H9 (cell line): Measurements from ENCODE around the gene IREB2. TPM values are rescaled to one million over a fixed set of nuclear protein-coding genes. Genes with fewer than 3 reads are reported as not detected.

Source experiments
- DNase-seq: peaks from one replicate; pipeline ENCODE4 v3.0.0-alpha.2; 2017
- H2AFZ ChIP-seq: one replicate; pipeline ENCODE4 v1.6.1; 2013; ENCODE audit warnings: mild to moderate bottlenecking, low read length, control low read depth, moderate library complexity
- H2AK5ac ChIP-seq: 2 replicates; pipeline ENCODE4 v1.6.1; 2013; ENCODE audit warnings: low read length, control low read depth, mixed read lengths; ENCODE audit not compliant: insufficient read length
- H2BK120ac ChIP-seq: one replicate; pipeline ENCODE4 v1.6.1; 2013; ENCODE audit warnings: low read depth, mild to moderate bottlenecking, low read length, control low read depth, inconsistent platforms; ENCODE audit not compliant: poor library complexity, severe bottlenecking
- H2BK12ac ChIP-seq: 2 replicates; pipeline ENCODE4 v1.6.1; 2013; ENCODE audit warnings: low read length, control low read depth, mixed read lengths, low read depth; ENCODE audit not compliant: insufficient read length
- H2BK15ac ChIP-seq: 2 replicates; pipeline ENCODE4 v1.6.1; 2013; ENCODE audit warnings: low read depth, low read length, control low read depth
- H2BK20ac ChIP-seq: one replicate; pipeline ENCODE4 v1.6.1; 2013; ENCODE audit warnings: low read depth, mild to moderate bottlenecking, low read length, control low read depth, inconsistent platforms; ENCODE audit not compliant: poor library complexity, severe bottlenecking
- H2BK5ac ChIP-seq: 2 replicates; pipeline ENCODE4 v1.6.1; 2013; ENCODE audit warnings: low read length, control low read depth, mixed read lengths; ENCODE audit not compliant: insufficient read length
- H3K14ac ChIP-seq: 2 replicates; pipeline ENCODE4 v1.6.1; 2013; ENCODE audit warnings: low read length, control low read depth; ENCODE audit not compliant: insufficient read depth
- H3K18ac ChIP-seq: 2 replicates; pipeline ENCODE4 v1.6.1; 2013; ENCODE audit warnings: low read depth, mild to moderate bottlenecking, mixed read lengths, low read length, control low read depth; ENCODE audit not compliant: insufficient read length
- H3K23ac ChIP-seq: 2 replicates; pipeline ENCODE4 v1.6.1; 2013; ENCODE audit warnings: low read length, control low read depth, mixed read lengths, low read depth; ENCODE audit not compliant: insufficient read length
- H3K23me2 ChIP-seq: 2 replicates; pipeline ENCODE4 v1.6.1; 2013; ENCODE audit warnings: low read depth, mild to moderate bottlenecking, mixed read lengths, low read length, control low read depth; ENCODE audit not compliant: insufficient read length, poor library complexity, severe bottlenecking
- H3K27ac ChIP-seq: 2 replicates; pipeline ENCODE4 v1.5.1; 2013; ENCODE audit warnings: low read length, control low read depth, mixed read lengths, low read depth; ENCODE audit not compliant: insufficient read length
- H3K27me3 ChIP-seq: 2 replicates; pipeline ENCODE4 v1.6.1; 2013; ENCODE audit warnings: low read length, control low read depth, inconsistent platforms; ENCODE audit not compliant: insufficient read depth
- H3K4ac ChIP-seq: 2 replicates; pipeline ENCODE4 v1.6.1; 2013; ENCODE audit warnings: low read depth, mild to moderate bottlenecking, control low read depth, inconsistent platforms, low read length, moderate library complexity
- H3K4me1 ChIP-seq: 2 replicates; pipeline ENCODE4 v1.6.1; 2013; ENCODE audit warnings: low read length, control low read depth, inconsistent platforms; ENCODE audit not compliant: insufficient read depth
- H3K4me2 ChIP-seq: 2 replicates; pipeline ENCODE4 v1.6.1; 2013; ENCODE audit warnings: low read length, control low read depth, mixed read lengths; ENCODE audit not compliant: insufficient read length, insufficient read depth
- H3K56ac ChIP-seq: 2 replicates; pipeline ENCODE4 v1.6.1; 2013; ENCODE audit warnings: low read depth, mild to moderate bottlenecking, mixed read lengths, low read length, control low read depth; ENCODE audit not compliant: insufficient read length
- H3K79me1 ChIP-seq: 2 replicates; pipeline ENCODE4 v1.6.1; 2013; ENCODE audit warnings: low read depth, mild to moderate bottlenecking, moderate library complexity, low read length, control low read depth, inconsistent platforms; ENCODE audit not compliant: insufficient read depth, poor library complexity, severe bottlenecking
- H3K79me2 ChIP-seq: 2 replicates; pipeline ENCODE4 v1.6.1; 2013; ENCODE audit warnings: low read length, control low read depth, inconsistent platforms; ENCODE audit not compliant: insufficient read depth
- H3K9ac ChIP-seq: 2 replicates; pipeline ENCODE4 v1.6.1; 2013; ENCODE audit warnings: low read length, control low read depth, mixed read lengths; ENCODE audit not compliant: insufficient read length; ENCODE audit errors: extremely low read depth
- H3K9me3 ChIP-seq: one replicate; pipeline ENCODE4 v1.6.1; 2013; ENCODE audit warnings: low read depth, low read length, inconsistent platforms; ENCODE audit not compliant: control insufficient read depth
- H3T11ph ChIP-seq: one replicate; pipeline ENCODE4 v1.6.1; 2013; ENCODE audit warnings: mild to moderate bottlenecking, low read length, control low read depth, inconsistent platforms
- H4K20me1 ChIP-seq: one replicate; pipeline ENCODE4 v1.6.1; 2013; ENCODE audit not compliant: control insufficient read depth, insufficient read length, insufficient read depth
- H4K5ac ChIP-seq: 2 replicates; pipeline ENCODE4 v1.6.1; 2013; ENCODE audit warnings: low read depth, mild to moderate bottlenecking, mixed read lengths, low read length, control low read depth; ENCODE audit not compliant: insufficient read length
- H4K8ac ChIP-seq: replicated peaks from 2 replicates; pipeline ENCODE4 v1.6.1; 2013; ENCODE audit warnings: low read length, control low read depth, mixed read lengths, low read depth; ENCODE audit not compliant: insufficient read length
- H4K91ac ChIP-seq: 2 replicates; pipeline ENCODE4 v1.6.1; 2013; ENCODE audit warnings: low read depth, mild to moderate bottlenecking, moderate library complexity, mixed read lengths, low read length, control low read depth; ENCODE audit not compliant: insufficient read length
- H3K27ac Mint-ChIP-seq, 3 experiments: 2 replicates in 2 of 3; 3 replicates in 1 of 3; pipeline ENCODE4 v1.8.0; 2020 to 2021; ENCODE audit warnings: mixed read lengths in 3 of 3, mild to moderate bottlenecking in 1 of 3, moderate library complexity in 1 of 3
- H3K27me3 Mint-ChIP-seq: 2 replicates; pipeline ENCODE4 v1.8.0; 2021; ENCODE audit warnings: low read depth, mild to moderate bottlenecking, moderate library complexity, mixed read lengths
- H3K36me3 Mint-ChIP-seq, 3 experiments: 2 replicates in 2 of 3; 3 replicates in 1 of 3; pipeline ENCODE4 v1.8.0; 2020 to 2021; ENCODE audit warnings: low read depth in 3 of 3, mixed read lengths in 3 of 3; ENCODE audit not compliant: insufficient read depth in 1 of 3
- H3K4me1 Mint-ChIP-seq, 2 experiments: 2 replicates each; pipeline ENCODE4 v1.8.0; 2020; ENCODE audit warnings: mixed read lengths in 2 of 2
- H3K4me3 Mint-ChIP-seq, 2 experiments: 2 replicates in 1 of 2; 3 replicates in 1 of 2; pipeline ENCODE4 v1.8.0; 2020 to 2021; ENCODE audit warnings: mild to moderate bottlenecking in 2 of 2, mixed read lengths in 2 of 2, moderate library complexity in 1 of 2
- H3K9me3 Mint-ChIP-seq, 2 experiments: 2 replicates in 1 of 2; 3 replicates in 1 of 2; pipeline ENCODE4 v1.8.0; 2020; ENCODE audit warnings: mild to moderate bottlenecking in 2 of 2, mixed read lengths in 2 of 2, moderate library complexity in 1 of 2
- CTCF ChIP-seq: fragments of 200-600 bp; sonication (generic); conservative IDR thresholded peaks from 3 replicates; pipeline ENCODE4 v1.8.0; 2021; ENCODE audit warnings: antibody characterized with exemption, mild to moderate bottlenecking
- WGBS: extraction: QIAGEN DNeasy Blood & Tissue Kit; methylation state at CpG from one replicate; pipeline ENCODE4 v1.1.7; 2013; ENCODE audit warnings: missing lambda C conversion rate, low lambda C conversion rate, mixed read lengths; ENCODE audit not compliant: insufficient read length; ENCODE audit errors: extremely low coverage; 5-methylcytosine and 5-hydroxymethylcytosine counted together
- total RNA-seq: library from RNA; stranded (reverse); gene quantifications from 2 replicates; pipeline ENCODE4 v1.2.1, GENCODE V29; 2021

IREB2 gene
- total RNA-seq, 1 experiment from 2014 or later = 87.6 TPM

- H3K14ac ChIP-seq = no peak overlapping the region
- WGBS = no CpG with 5 or more reads among the region's 4 CpGs
Measured at GRCh38 chr15:78420220-78420619, 17.8 kb upstream of the IREB2 start.

More at GRCh38 chr15:78420220-78420619, 17.8 kb upstream of the IREB2 start:
- no peak overlapping the region for H3K23ac ChIP-seq
- Mint-ChIP-seq H3K27me3 (peaks cover 7% of the 10 kb centered on the region; the same call in 1 of the 2 replicates), H3K36me3 (peaks cover 0 to 5% (median 0%) of the 10 kb centered on the region in 3 experiments; a peak in 2 of 7 replicates), H3K9me3 (peaks cover 4 to 7% of the 10 kb centered on the region in 2 experiments; a peak in 4 of 5 replicates), H3K27ac (no peak overlapping the region; a peak in 2 of 7 replicates), H3K4me3 (no peak overlapping the region), H3K4me1 (peaks cover 2% of the 10 kb centered on the region in 2 experiments; a peak in 3 of 4 replicates)
- no peak overlapping the region for H2BK5ac ChIP-seq
- H3K4ac ChIP-seq = no peak overlapping the region
- no peak overlapping the region for H4K8ac ChIP-seq
- no peak overlapping the region for H3K56ac ChIP-seq
- H3K4me1 ChIP-seq = no peaks in the 10 kb centered on the region
- no peak for DNase-seq
- no peak overlapping the region for H4K5ac ChIP-seq
- H4K91ac ChIP-seq = no peak overlapping the region
- H4K20me1 ChIP-seq = no peaks in the 10 kb centered on the region
- no peaks in the 10 kb centered on the region for H3K79me1 ChIP-seq
- no peak overlapping the region for H3K4me2 ChIP-seq
- no peak overlapping the region for H3T11ph ChIP-seq
- H2BK120ac ChIP-seq = no peak overlapping the region
- H3K9me3 ChIP-seq = no peaks in the 10 kb centered on the region
- no peak overlapping the region for H2AK5ac ChIP-seq
- no peak overlapping the region for H3K18ac ChIP-seq
- no peaks in the 10 kb centered on the region for H3K27me3 ChIP-seq
- no peak overlapping the region for H3K27ac ChIP-seq
- no peak overlapping the region for H2AFZ ChIP-seq
- no peak overlapping the region for H2BK15ac ChIP-seq
- H3K23me2 ChIP-seq = no peaks in the 10 kb centered on the region
- no peaks in the 10 kb centered on the region for H3K79me2 ChIP-seq
- H3K9ac ChIP-seq = no peak overlapping the region
- TF ChIP-seq CTCF = no peak
- H2BK20ac ChIP-seq = no peak overlapping the region
- no peak overlapping the region for H2BK12ac ChIP-seq
